G401.6 (cell line): ENCODE results near the gene LHCGR.
"Not testable (repeated sequence)": the region's sequence is repeated elsewhere in the genome, so short reads cannot be mapped to it uniquely, and the experiment has no call there.

Source experiments
- FAIRE-seq: peaks from 2 replicates; lab custom pipeline; 2012; peaks lifted over from hg19 to GRCh38; lab: Jason Lieb, UNC

The LHCGR gene

DNA sequence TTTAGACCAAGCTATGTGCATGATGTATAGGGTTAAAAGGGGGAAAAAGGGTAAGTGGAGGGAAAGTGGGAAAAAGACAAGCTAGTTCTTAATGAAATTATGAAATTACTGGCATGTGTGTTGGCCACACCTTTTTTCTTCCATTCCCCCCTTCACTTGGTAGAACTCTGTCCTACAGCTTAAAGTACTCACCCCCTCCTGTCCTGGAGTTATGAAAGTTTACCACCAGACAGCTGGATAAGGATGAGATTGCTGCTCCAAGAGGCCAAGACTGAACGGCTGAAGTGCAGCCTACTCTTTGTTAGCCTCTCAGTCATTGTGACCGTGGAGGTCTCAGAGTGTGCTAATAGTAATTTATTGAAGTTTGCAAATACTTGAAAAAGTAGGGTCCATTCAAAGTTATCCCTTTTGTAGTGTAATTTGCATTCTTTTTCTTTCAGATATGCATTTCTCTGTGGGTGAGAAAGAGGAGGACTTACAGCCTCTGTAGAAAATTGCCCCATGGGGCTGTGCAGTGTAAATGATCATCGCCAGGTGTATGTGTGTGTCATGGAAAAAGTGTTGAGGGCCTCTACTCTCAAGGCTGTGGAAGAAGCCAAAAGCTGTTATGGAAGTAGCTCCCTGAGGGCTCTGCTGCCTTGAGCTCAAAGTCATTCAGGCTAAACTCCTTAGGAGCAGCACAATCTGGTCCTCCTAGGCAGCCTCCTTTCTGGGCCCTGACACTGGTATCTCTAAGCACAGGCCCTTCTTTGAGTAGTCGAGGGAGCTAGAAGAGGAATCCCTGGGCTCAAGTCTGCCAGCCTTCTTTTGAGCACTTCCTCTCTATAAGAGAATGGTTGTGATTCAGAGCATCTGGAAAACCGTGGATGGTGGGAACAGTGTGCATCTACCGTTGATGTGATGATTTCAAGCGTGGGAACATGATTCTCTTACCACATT, 46.2 kb downstream of the LHCGR start:
- FAIRE-seq, result no peak

DNA sequence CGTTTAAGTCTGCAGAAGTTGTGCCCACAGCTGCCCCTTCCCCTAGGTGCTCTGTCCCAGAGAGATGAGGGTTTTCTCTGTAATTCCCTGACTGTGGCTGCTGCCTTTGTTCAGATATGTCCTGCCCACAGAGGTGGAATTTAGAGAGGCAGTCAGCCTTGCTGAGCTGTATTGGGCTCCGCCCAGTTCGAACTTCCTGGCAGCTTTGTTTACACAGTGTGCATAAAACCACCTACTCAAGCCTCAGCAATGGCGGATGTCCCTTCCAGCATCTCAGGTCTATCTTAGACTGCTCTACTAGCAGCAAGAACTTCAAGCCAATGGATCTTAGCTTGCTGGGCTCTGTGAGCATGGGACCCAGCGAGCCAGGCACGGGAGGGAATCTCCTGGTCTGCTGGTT, 48.1 kb downstream of the LHCGR start:
- no peak for FAIRE-seq

DNA sequence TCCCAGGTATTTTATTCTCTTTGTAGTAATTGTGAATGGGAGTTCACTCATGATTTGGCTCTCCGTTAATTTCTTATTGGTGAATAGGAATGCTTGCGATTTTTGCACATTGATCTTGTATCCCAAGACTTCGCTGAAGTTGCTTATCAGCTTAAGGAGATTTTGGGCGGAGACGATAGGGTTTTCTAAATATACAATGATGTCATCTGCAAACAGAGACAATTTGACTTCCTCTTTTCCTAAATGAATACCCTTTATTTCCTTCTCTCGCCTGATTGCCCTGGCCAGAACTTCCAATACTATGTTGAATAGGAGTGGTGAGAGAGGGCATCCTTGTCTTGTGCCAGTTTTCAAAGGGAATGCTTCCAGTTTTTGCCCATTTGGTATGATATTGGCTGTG, 51.9 kb downstream of the LHCGR start:
- not testable (repeated sequence) for FAIRE-seq

DNA sequence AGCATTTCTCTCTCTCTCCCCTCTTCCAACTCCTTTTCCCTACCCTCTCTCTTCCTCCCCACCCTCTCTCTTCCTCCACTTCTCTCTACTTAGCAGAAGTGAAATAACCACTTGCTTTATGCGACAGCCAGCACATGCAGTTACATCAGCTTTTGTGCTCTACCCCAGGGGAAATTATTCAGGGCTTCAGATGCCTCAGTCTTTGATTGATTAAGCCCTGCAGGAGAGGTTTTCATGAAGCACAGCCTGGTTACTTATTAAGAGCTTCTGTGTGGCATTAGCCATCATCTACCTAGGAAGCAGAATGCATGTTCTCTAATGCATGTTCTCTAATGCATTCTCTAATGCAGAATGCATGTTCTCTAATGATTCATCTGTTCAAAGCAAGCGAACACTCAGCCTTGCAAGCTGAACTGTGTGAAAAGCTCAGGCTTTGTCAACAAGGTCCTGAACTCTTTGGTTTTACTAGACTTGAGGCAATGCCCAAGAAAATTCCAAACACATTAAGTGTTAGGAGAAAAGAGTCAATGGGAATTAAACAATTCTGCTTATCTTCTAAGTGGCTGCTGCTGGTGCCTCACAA, 56.1 kb downstream of the LHCGR start:
- FAIRE-seq, result no peak

DNA sequence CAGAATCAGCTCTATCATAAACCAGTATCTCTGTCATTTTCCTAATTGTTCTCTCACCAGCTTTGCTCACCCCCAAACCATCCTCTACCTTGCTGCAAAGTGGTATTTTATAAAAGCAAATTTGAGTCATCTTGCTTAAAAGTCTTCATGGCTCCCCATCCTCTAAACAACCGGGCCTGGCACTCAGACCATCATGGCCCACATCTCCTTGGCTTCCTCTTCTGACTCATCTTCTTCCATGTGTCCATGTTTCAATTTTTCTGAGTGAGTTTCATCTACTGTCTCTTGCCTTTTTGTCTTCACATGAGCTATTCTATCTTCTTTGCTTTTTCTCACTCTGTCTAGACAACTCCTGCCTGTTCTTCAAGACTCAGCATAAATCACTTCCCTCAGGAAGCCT, 58.6 kb downstream of the LHCGR start:
- no peak for FAIRE-seq

DNA sequence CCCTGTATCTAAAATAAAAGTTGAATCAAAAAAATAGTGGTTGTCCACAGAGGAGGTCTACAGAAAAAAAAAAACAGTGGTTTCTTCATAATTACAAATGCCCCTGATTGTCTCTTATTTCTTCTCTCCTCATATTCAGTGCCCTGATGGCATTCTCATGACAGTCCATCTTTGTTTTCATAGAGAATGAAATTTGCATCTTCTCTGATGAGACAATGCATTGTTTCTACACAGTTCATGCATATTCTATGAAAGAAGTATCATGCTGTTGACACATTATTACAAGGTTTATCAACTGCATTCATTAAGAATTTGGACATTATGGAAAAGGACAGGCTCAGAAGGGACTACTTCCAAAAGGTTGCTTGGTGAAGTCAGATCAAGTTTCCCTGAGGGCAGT, 59.5 kb downstream of the LHCGR start:
- FAIRE-seq, result no peak

DNA sequence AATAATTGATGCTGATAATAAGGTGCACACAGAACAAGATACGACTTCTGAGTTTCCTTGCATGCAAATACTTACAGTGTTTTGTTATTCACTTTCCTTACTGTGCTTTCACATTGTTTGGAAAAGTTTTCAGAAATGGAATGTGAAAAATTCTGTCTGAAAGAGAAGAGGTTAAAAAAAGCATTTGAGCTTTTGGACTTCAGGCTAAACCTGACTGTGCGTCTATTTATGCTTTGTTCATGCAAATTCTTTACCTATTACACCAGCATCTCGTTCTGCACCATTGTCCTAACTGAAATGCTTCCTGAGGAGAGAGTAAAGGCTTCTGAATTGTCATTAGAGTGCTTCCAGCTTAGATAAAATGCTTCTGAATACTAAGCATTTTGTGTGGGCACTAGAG, 61.4 kb downstream of the LHCGR start:
- no peak for FAIRE-seq

DNA sequence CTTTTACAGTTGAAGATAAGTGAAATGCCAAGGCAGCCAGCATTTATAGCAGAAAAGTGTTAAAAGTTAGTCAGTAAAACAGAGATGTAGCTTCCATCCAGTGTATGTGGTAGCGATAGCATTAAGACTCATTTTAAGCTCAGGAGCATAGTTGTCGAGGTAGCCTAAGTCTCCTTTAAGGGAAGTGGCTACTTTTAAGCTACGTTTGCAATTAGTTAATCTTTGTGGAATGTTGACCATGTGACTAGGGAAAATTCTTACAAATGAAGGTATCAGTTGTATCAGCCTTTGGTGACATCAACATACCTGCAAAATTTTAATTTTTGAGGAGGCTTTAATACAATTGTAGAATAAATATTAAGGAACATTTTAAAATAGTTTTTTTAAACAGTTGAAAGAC, 61.9 kb downstream of the LHCGR start:
- FAIRE-seq, result no peak

DNA sequence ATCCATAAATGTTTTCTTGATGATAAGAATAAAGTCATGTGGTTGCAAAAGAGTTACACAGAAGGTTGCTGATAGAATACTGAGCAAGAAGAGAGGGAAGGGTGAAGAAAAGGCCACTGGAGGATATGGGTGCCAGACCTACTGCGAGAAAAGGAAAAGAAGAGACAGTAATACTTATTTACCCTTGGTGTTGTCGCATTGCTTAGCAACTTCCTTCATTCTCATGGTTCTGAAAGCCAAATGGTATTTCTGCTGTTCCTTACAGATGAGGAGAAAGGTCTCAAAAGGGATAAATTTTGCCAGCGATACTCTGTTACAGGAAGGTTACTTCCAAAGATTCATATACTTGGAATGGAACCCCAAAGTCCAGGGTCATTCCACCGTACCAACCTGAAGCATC, 62.5 kb downstream of the LHCGR start:
- FAIRE-seq, result no peak

DNA sequence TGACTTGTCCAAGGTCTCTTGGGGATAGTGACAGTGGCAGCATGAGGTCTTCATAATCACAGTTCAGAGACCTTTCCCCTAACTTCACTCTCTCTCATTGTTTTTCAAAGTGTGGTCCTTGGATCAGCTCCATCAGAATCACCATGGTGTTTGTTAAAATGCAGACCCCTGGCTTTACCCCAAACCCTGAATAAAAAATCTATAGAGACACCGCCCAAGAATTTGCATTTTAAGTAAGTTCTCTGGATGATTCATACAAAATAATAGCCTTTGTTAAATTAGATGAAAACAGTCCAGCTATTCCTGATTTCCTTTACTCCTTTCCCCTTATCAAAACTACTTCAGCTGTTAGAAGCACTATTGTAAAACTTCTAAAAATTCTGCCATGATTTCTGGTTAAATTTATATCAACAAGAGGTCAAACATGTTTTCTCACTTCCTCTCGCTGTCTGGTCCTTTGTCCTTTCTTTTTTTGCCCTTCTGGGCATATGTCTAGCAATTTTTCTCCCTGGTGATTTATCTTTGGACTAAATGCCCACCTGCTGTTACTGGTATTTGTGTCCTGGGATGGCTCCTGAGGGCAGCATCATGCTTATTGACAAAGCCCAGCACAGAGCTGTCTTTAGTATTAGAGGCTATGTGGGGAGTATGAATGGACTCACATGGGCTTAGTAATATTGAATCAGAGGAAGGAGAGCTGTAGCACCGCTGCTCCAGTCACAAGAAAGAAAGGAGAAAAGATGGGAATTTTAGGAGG, 63.4 kb downstream of the LHCGR start:
- no peak for FAIRE-seq

DNA sequence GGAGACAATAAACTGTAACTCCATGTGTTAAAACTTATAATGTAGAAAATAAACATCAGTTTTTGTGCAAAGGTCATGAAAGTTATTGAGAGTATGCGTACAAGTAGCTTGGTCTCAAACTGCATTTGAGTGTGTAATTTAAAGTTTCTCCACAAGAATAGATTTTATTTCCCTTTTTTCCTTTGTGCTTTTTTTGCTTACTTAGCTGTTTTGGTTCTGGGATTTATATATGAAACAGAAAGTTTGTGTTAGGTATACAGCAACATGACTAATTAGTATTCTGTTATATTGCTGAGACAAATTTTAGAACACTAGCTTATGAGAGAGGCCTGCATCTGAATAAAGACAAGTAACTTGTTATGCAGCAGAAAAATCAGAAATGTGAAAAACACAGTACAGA, 70.4 kb downstream of the LHCGR start:
- FAIRE-seq, result no peak

DNA sequence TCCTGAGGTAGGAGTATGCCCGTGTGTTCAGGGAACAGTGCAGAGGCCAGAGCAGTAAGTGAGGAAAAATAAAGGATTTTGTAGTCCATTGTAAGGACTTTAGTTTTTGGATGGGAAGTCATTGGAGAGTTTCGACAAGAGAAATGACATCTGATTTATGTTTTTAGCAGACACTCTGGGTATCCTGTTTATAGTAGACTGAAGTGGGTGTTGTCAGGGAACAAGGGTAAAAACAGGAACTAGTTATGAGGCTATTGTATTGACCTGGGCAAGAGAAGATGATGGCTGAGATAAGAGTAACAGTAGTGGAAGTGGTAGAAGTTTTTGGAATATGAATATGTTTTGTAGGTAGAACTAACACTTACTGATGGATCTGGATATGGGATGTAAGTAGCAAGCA, 78.1 kb downstream of the LHCGR start:
- FAIRE-seq, result no peak

DNA sequence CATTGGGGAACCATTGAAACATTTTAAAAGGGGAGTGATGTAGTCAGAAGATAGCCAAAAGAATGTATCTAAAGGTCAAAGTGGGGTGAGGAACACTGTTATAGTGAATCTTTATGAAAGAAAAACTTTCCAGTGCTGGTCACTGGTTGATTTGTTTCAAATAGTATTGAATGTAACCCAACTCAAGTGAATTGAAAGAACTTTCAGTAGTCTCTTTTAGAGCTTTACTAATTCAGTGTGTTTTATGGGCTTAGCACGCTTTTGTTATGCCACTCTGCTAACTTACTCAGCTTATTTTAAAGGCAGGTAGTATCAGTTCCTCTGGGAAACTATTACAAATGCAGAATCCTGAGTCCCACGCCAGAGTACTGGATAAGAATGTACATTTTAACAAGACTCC, 80.6 kb downstream of the LHCGR start:
- FAIRE-seq, result no peak

DNA sequence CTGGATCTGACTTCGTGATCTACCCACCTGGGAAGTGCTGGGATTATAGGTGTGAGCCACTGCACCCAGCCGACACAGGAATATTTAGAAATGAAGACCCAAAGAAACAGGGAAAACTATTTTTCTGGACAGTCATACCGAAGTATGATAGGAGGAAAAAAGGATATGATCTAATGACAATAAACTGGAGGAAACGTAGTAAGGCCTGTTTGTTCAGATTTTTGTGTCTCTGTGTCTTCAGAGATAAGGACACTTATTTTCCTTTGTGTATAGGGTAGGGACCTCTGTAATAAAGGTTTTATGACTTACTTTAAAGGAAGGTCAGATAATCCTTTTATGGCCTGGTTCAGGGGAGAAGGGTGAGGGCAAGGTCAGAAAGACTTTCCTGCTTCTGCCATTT, 81.9 kb downstream of the LHCGR start:
- FAIRE-seq, result no peak

DNA sequence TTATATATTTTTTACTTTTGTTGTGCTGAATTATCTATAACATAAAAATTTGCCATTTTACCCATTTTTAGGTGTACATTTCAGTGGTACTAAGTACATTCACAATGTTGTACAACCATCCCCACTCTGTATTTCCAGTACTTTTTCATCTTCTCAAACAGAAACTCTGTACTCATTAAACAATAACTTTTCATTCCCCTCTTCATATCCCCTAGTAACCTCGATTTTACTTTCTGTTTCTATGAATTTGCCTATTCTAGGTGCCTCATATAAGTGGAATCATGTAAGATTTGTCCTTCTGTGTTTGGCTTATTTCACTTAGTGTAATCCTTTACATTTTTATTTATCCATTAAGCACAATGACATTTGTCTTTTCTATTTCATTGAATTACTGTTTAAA, 86.5 kb downstream of the LHCGR start:
- FAIRE-seq, result no peak

DNA sequence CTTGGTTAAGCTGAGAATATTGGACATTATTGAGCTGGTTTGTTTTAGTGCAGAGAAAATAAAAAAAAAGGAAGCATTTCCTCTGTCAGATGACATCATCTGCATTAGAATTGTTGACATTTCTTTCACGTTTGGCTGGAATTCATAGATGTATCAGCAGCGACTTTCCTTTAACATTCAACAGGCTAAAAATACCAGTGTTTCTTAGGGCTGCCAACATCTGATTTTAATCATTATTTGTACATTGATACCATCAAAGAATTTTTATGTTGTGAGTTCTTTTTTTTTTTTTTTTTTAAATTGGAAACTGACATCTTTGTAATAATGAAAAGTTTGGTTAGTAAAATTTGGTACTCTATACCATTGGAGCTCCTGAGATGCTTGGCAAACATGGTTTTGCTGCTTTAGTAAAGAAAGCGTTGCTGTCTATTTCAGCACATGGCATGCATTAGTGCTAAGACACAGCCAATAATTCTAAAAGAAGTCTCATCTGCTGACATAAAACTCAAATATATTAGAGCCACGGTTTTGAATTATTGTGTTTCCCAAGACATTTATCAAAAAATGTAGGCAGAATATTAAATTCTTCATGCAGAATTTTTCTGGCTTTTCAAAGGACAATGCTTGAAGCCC, 104.2 kb downstream of the LHCGR start:
- no peak for FAIRE-seq

DNA sequence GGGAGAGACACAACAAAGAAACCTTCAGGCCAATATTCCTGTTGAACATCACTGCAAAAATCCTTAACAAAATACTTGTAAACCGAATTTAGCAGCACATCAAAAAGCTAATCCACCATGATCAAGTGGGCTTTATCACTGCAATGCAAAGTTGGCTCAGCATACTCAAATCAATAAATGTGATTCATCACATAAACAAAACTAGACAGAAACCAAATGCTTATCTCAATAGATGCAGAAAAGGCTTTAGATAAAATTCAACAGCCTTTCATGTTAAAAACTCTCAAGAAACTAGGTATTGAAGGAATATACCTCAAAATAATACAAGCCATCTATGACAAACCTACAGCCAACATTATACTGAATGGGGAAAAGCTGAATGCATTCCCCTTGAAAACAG, 117.3 kb downstream of the LHCGR start:
- no peak for FAIRE-seq
